Measurements from ENCODE around the gene TBC1D5. TPM values are rescaled to one million over a fixed set of nuclear protein-coding genes. Genes with fewer than 3 reads are reported as not detected.

The TBC1D5 gene
- total RNA-seq, 1 experiment from 2014 or later = 30.4 TPM

- no TSS peak for BruUV-seq (replicated peaks)
- Histone ChIP-seq H3K36me3 (ENCODE audit: control insufficient read depth, insufficient read depth, low read length) (no peaks in the 10 kb centered on the region), H3K4me1 (ENCODE audit: control insufficient read depth, insufficient read depth, low read length) (no peaks in the 10 kb centered on the region), H3K9me3 (ENCODE audit: control insufficient read depth, insufficient read depth, low read depth, low read length) (no peaks in the 10 kb centered on the region), H3K4me3 (ENCODE audit: low read depth in 2 of 2, low read length in 2 of 2) (no peak overlapping the region), H3K27ac (ENCODE audit: low read length) (no peak overlapping the region), H3K27me3 (ENCODE audit: control insufficient read depth, insufficient read depth, low read length) (no peaks in the 10 kb centered on the region)
- no peak for ATAC-seq
- POLR2A ChIA-PET = no interaction called here
- TF ChIP-seq SIN3A (IDR thresholded peaks at IDR 0.05; ENCODE audit: borderline replicate concordance, insufficient read depth, low read depth, low read length) = no peak
- TF ChIP-seq CTCF (IDR thresholded peaks at IDR 0.05) = no peak
- TF ChIP-seq TCF7L2 (IDR thresholded peaks at IDR 0.05; ENCODE audit: low read depth, low read length) = no peak
- TF ChIP-seq REST (IDR thresholded peaks at IDR 0.05; ENCODE audit: insufficient read depth in 1 of 2, low read depth in 2 of 2, low read length in 1 of 2) = no peak
- no peak for TF ChIP-seq POLR2AphosphoS5 (IDR thresholded peaks at IDR 0.05; ENCODE audit: low read depth, low read length)
- in situ Hi-C loops (cut with HindIII; ENCODE audit: low pct_unique_long_range_greater_than_20kb, low sequenced_read_pairs) (no loop called here), intact Hi-C loops (cut with micrococcal nuclease; ENCODE audit: unreplicated experiment) (no loop called here)
- DNase-seq (ENCODE audit: low read depth, low spot score) = no peak
- CTCF ChIA-PET = no interaction called here
Measured at GRCh38 chr3:17384567-17385296, 357.7 kb downstream of the TBC1D5 start.

GRCh38 chr3:17373304-17373703, 369.1 kb downstream of the TBC1D5 start:
- no peak for DNase-seq (ENCODE audit: low read depth, low spot score)
- intact Hi-C loops (cut with micrococcal nuclease; ENCODE audit: unreplicated experiment) = no loop called here
- Histone ChIP-seq H3K27ac (ENCODE audit: low read length) (no peak overlapping the region), H3K4me1 (ENCODE audit: control insufficient read depth, insufficient read depth, low read length) (no peaks in the 10 kb centered on the region; the same call in 1 of the 2 replicates), H3K9me3 (ENCODE audit: control insufficient read depth, insufficient read depth, low read depth, low read length) (no peaks in the 10 kb centered on the region), H3K27me3 (ENCODE audit: control insufficient read depth, insufficient read depth, low read length) (no peaks in the 10 kb centered on the region), H3K36me3 (ENCODE audit: control insufficient read depth, insufficient read depth, low read length) (no peaks in the 10 kb centered on the region), H3K4me3 (ENCODE audit: low read depth in 2 of 2, low read length in 2 of 2) (no peak overlapping the region)
- TF ChIP-seq POLR2AphosphoS5 (IDR thresholded peaks at IDR 0.05; ENCODE audit: low read depth, low read length) (no peak), REST (IDR thresholded peaks at IDR 0.05; ENCODE audit: insufficient read depth in 1 of 2, low read depth in 2 of 2, low read length in 1 of 2) (no peak), SIN3A (IDR thresholded peaks at IDR 0.05; ENCODE audit: borderline replicate concordance, insufficient read depth, low read depth, low read length) (no peak), CTCF (IDR thresholded peaks at IDR 0.05) (no peak), TCF7L2 (IDR thresholded peaks at IDR 0.05; ENCODE audit: low read depth, low read length) (no peak)
- in situ Hi-C loops (cut with HindIII; ENCODE audit: low pct_unique_long_range_greater_than_20kb, low sequenced_read_pairs) = no loop called here
- POLR2A ChIA-PET = no interaction called here
- no TSS peak for BruUV-seq (replicated peaks)
- ATAC-seq = no peak
- CTCF ChIA-PET = no interaction called here

Measured in Panc1 (cell line).